GM12801 (cell line): ENCODE measurements around the gene LPIN3.

ENCODE experiments used
- TF ChIP-seq, protein P1 (sequence below): IDR thresholded peaks from one replicate; pipeline ENCODE4 v1.5.1; 2011; ENCODE audit warnings: control low read depth; ENCODE audit not compliant: insufficient read length; ENCODE audit errors: extremely low read depth

LPIN3 gene

DNA sequence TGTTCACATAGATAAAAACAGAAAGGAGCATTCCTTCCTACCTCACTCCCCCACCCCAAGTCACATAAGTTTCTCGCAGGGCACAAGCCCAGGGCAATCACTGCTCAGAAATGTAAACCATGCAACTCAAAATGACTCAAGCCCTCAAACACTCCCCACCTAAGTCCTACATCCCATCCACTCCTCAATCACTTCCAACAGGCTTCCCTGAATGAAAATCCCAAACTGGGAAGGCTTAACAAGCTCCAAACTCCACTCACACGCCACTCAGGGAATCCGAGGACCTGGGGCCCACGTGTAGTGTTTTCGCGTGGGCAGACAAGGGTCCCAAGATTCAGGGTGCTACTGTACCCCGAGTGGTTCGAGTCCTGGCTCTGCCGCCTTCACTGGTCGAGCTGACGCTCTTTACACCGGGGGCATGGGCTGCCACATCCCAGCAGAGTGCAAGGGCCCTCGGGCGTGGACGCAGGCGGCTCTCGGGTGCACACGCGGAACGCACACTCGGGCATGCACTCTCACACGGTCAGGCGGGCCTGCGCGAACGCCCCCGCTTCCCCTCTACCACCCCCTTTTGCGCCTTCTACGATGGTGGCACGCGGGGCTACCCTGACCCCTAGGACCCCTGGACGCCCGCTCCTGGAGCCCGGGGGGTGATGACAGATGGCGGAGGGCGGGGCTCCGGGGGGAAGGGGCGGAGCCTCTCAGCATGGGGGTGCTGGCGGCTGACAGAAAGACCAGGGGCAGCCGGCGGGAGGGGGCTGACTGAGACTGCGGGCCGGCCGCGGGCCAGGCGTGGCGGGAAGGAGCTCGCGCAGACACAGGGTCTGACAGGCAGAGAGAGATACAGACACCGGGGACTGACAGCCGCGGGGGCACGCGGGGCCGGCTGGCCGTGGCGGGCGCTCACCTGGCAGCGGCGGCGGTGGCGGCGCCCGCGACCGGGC is 23.7 kb upstream of the LPIN3 start:
- TF ChIP-seq, protein P1, sequence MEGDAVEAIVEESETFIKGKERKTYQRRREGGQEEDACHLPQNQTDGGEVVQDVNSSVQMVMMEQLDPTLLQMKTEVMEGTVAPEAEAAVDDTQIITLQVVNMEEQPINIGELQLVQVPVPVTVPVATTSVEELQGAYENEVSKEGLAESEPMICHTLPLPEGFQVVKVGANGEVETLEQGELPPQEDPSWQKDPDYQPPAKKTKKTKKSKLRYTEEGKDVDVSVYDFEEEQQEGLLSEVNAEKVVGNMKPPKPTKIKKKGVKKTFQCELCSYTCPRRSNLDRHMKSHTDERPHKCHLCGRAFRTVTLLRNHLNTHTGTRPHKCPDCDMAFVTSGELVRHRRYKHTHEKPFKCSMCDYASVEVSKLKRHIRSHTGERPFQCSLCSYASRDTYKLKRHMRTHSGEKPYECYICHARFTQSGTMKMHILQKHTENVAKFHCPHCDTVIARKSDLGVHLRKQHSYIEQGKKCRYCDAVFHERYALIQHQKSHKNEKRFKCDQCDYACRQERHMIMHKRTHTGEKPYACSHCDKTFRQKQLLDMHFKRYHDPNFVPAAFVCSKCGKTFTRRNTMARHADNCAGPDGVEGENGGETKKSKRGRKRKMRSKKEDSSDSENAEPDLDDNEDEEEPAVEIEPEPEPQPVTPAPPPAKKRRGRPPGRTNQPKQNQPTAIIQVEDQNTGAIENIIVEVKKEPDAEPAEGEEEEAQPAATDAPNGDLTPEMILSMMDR = no peak

DNA sequence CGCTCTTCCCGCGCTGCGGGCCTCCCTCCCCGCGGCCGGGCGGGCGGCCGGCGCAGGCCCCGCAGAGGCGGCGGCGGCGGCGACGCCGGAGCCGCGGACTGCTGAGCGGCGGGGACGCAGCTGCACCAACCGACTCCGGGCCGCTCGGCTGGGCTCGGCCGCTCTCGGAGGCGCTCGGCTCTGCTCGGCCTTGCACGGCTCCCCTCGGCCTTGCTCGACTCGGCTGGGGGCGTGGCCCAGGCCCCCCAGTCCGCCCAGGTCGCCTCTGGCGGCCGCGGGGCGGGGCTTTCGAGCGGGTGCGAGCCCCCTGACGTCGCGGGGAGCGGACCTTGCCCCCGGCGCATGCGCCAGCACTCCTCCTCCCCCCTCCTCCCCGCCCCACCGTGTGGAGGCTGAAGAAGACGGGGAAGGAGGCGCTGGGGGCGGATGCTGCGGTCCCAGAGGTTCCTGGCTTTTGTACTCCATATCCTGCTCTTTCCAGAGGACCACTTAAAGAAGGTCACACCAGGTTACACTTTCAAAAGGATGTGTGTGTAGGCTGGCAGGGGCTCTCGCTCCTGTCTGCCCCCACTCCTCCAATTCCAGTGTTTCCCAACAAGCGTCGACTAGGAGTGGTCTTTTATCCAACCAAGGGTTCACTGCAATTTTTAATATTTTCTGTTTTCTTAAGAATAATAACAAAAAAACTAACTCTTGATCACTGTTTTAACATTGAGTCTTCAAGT is 22.9 kb upstream of the LPIN3 start, which contains the start of gene ZHX3:
TSS of gene ZHX3 (minus strand) at position 186 of the 725 bp plus-strand sequence. CDS start 112,815 bp downstream, outside the sequence.
- TF ChIP-seq, protein P1 = no peak

DNA sequence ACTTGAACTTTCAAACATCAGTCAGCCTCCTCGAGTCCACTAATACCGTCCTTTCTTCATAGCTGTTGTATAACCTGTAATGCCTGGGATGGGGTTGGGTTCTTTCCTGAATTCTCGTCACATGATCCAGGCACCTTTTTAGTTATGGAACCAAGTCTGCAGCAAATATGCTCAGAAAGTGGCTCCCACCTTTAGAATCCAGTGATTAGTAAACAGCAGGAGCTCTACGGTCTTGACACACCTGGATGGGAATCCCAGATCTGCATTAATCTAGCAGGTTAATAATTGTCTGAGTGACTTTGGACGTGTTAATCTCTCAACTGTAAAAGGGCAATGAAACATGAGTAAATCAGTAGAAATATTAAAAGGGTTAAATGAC is 22.4 kb upstream of the LPIN3 start:
- TF ChIP-seq, protein P1 = no peak

DNA sequence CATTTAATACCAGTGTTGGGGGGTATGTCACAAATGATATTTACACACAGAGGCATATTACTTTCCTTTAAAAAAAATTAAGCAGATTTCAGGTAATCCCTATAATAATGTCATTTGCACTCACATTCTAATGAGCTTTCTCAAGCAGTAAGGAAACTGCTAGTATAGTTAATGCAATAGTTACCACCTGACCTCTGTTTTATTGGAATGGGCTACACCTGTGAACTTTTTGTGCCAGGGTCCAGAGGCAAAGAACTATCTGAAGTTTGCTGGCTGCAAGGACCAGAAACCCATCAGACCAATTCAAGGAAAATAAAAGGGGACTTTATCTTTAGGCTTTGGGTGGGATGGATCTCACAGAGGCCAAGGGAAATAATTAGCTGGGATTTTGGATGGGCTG is 20.2 kb upstream of the LPIN3 start:
- TF ChIP-seq, protein P1 = no peak

DNA sequence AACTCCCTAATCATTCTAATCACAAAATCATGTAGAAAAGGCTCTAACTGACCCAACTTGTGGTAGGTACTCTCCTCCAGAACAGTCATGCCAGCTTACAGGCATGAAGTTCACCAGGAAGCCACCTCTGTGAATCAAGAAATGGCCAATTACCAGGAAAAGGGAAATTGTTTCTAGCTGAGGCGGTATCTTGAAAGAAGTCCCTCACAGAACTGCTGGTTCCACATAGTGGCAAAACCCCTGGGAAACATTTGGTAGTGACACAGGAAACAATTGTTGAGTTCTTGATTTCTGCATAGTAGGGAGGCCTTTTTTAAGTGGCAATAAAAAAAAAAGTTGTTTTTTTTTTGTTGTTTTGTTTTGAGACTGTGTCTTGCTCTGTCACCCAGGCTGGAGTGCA is 19.6 kb upstream of the LPIN3 start:
- TF ChIP-seq, protein P1 = no peak

DNA sequence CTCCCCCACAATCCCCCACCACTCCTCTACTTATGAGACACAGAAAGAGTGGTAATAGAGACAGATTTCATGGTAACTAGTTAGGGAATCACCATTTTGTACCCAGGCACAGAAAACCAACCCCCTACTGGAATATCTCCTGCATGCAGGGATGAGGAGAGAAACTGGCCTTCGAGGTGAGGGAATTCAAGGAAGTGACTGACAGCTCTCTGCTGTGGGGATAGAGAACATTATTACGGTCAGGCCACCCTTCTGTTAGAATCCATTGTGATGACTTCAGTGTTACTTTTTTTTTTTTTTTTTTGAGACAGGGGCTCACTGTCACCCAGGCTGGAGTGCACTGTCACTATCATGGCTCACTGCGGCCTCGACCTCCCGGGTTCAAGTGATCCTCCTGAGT is 13.4 kb upstream of the LPIN3 start:
- TF ChIP-seq, protein P1 = no peak

DNA sequence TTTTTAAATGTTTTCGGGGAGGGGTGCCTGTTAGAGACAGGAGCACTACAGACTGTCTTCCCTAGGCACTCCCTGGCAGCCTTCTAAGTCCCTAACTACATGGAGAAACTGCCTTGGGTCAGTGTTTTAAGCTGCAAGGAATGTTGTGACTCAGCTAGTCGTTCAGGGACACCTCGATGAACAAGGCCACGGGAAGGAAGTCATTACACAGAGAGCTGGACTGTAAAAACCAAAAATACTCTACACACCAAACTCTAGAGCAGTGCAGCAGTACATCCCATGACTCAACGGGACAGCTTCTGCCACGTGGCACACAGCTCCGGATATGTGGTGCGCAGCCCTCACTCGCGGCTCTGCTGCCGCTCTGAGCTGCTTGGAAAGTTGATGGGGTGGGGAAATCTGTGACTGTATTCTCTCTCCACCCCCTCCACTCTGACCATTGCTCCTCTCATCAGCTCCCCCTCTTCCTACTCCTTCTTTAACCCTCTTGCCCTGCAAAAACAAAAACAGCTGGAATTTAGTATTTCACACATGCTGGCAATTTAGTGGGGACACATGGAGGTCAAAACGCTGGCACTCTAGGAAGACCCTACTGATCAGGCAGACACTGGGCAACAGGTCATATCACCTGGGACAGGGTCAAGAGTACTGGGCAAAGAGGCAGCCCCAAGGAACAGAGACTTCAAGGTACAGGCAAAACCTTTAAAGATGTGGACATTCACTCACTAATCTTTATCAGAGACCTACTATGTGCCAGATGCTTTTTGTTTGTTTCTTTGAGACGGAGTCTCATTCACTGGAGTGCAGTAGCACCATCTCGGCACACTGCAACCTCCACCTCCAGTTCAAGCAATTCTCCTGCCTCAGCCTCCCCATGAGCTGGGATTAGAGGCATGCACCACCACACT is 10.9 kb upstream of the LPIN3 start:
- TF ChIP-seq, protein P1 = no peak
